ENCODE data around the gene CNPY3.

Gene CNPY3

DNA sequence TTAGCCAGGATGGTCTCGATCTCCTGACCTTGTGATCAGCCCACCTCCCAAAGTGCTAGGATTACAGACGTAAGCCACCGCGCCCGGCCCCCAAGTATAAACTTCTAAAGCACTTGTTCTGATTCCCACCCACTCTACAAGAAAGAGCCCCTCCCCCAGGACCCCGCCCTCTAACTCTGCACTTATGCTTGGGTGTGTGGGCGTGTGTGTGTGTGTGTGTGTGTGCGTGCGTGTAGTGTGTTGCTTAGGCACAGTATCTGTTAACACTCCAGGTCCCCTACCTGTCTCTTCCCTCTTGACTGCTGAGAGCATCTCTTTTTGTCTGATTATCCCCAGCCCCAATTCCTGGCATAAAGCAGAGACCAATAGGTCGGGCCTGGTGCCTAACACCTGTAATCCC lies 19.4 kb upstream of the CNPY3 start:
- Histone ChIP-seq H3K4me1 (ENCODE audit: insufficient read depth, low read length) (no peaks in the 10 kb centered on the region), H3K27me3 (ENCODE audit: insufficient read depth, low read length, poor library complexity) (no peaks in the 10 kb centered on the region), H3K4me2 (ENCODE audit: insufficient read depth, low read length) (no peak overlapping the region), H3K9ac (ENCODE audit: low read depth, low read length) (no peak overlapping the region), H2AFZ (ENCODE audit: low read depth, low read length) (no peak overlapping the region), H3K79me2 (ENCODE audit: insufficient read depth, low read length) (no peaks in the 10 kb centered on the region), H3K27ac (ENCODE audit: low read length) (no peak overlapping the region), H3K36me3 (ENCODE audit: insufficient read depth, low read length) (no peaks in the 10 kb centered on the region), H3K9me3 (ENCODE audit: insufficient read depth, low read length, severe bottlenecking) (no peaks in the 10 kb centered on the region), H4K20me1 (ENCODE audit: insufficient read depth, low read length) (no peaks in the 10 kb centered on the region), H3K4me3 (ENCODE audit: low read depth in 1 of 2, low read length in 2 of 2) (no peak overlapping the region)
- DNase-seq, result no peak
- ATAC-seq (ENCODE audit: insufficient read depth, low read depth), result no peak
- TF ChIP-seq, protein P1, sequence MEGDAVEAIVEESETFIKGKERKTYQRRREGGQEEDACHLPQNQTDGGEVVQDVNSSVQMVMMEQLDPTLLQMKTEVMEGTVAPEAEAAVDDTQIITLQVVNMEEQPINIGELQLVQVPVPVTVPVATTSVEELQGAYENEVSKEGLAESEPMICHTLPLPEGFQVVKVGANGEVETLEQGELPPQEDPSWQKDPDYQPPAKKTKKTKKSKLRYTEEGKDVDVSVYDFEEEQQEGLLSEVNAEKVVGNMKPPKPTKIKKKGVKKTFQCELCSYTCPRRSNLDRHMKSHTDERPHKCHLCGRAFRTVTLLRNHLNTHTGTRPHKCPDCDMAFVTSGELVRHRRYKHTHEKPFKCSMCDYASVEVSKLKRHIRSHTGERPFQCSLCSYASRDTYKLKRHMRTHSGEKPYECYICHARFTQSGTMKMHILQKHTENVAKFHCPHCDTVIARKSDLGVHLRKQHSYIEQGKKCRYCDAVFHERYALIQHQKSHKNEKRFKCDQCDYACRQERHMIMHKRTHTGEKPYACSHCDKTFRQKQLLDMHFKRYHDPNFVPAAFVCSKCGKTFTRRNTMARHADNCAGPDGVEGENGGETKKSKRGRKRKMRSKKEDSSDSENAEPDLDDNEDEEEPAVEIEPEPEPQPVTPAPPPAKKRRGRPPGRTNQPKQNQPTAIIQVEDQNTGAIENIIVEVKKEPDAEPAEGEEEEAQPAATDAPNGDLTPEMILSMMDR (IDR thresholded peaks at IDR 0.05; ENCODE audit: borderline replicate concordance, extremely low read depth, low read length, poor library complexity, severe bottlenecking), result no peak
- no peak for TF ChIP-seq EZH2 (IDR thresholded peaks at IDR 0.05; ENCODE audit: borderline replicate concordance, low read depth, low read length, severe bottlenecking)

DNA sequence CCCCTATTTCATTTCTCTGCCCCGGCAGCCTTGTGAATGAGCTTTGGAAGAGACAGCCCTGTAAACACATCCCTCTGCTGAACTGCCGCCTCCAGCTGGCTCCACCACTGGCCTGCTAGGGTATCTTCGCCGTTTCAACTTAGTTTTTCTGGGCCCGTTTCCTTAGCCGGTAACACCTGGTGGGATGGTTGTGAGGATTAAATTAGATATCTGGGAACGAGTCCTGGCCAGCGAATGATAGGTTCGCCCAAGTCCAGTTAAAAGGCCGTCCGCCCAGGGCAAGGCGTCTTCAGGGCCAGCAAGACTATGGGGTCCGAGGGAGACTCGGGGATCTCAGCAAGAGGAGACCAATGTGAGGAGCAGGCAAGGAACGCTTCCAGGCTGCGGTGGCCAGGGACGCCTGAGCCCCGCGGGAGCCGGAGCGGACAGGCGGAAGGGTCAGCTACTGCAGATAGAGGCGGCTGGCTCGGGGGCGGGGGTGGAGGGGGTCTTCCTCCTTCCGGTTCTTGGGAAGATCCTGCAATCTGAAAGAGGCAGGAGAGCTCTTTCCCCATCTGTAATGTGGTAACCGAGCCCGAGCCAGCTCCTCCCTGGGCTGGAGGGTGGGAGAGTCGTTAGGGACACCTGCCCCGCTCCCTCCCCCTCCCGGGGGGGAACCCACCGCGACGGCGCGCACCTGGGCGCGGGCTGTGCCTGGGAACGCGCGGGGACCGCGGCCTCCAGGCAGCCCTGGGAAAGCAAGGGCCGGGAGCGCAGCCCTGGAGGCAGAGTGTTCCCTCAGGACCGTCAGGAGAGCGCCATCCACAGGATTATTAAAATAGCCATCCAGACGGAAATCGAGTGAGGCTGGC lies 17.9 kb upstream of the CNPY3 start:
- no peak overlapping the region for H3K4me2 ChIP-seq (ENCODE audit: insufficient read depth, low read length)
- H3K9me3 ChIP-seq (ENCODE audit: insufficient read depth, low read length, severe bottlenecking), result no peaks in the 10 kb centered on the region
- TF ChIP-seq, protein P1 (IDR thresholded peaks at IDR 0.05; ENCODE audit: borderline replicate concordance, extremely low read depth, low read length, poor library complexity, severe bottlenecking), result no peak
- no peak for TF ChIP-seq EZH2 (IDR thresholded peaks at IDR 0.05; ENCODE audit: borderline replicate concordance, low read depth, low read length, severe bottlenecking)
- H3K79me2 ChIP-seq (ENCODE audit: insufficient read depth, low read length), result no peaks in the 10 kb centered on the region
- H4K20me1 ChIP-seq (ENCODE audit: insufficient read depth, low read length), result no peaks in the 10 kb centered on the region
- DNase-seq (no peak), ATAC-seq (ENCODE audit: insufficient read depth, low read depth) (no peak)
- no peak overlapping the region for H3K9ac ChIP-seq (ENCODE audit: low read depth, low read length)
- H2AFZ ChIP-seq (ENCODE audit: low read depth, low read length), result no peak overlapping the region
- H3K4me1 ChIP-seq (ENCODE audit: insufficient read depth, low read length), result 0 out of 2 replicates have a peak, but pooled peaks cover 5% of the 10 kb centered on the region
- H3K4me3 ChIP-seq (ENCODE audit: low read depth in 1 of 2, low read length in 2 of 2), result no peak overlapping the region
- no peaks in the 10 kb centered on the region for H3K36me3 ChIP-seq (ENCODE audit: insufficient read depth, low read length)
- no peak overlapping the region for H3K27ac ChIP-seq (ENCODE audit: low read length)
- H3K27me3 ChIP-seq (ENCODE audit: insufficient read depth, low read length, poor library complexity), result no peaks in the 10 kb centered on the region

DNA sequence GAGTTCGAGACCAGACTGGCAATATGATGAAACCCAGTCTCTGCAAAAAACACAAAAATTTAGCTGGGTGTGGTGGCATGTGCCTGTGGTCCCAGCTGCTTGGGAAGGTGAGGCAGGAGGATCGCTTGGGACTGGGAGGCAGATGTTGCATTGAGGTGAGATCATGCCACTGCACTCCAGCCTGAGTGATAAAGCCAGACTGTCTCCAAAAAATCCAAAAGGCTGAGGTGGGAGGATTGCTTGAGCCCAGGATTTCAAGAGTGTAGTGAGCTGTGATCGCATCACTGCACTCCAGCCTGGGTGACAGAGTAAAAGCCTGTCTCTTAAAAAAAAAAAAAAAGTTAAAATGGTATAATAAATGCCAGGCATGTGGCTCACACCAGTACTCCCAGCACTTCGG lies 14.7 kb upstream of the CNPY3 start:
- Histone ChIP-seq H3K27ac (ENCODE audit: low read length) (no peak overlapping the region), H3K36me3 (ENCODE audit: insufficient read depth, low read length) (no peaks in the 10 kb centered on the region)

More for the DNA sequence above, 14.7 kb upstream of the CNPY3 start:
- Histone ChIP-seq H4K20me1 (ENCODE audit: insufficient read depth, low read length) (no peaks in the 10 kb centered on the region), H3K79me2 (ENCODE audit: insufficient read depth, low read length) (no peaks in the 10 kb centered on the region), H3K9ac (ENCODE audit: low read depth, low read length) (no peak overlapping the region), H3K4me1 (ENCODE audit: insufficient read depth, low read length) (0 out of 2 replicates have a peak, but pooled peaks cover 5% of the 10 kb centered on the region), H3K27me3 (ENCODE audit: insufficient read depth, low read length, poor library complexity) (no peaks in the 10 kb centered on the region), H2AFZ (ENCODE audit: low read depth, low read length) (no peak overlapping the region), H3K4me3 (ENCODE audit: low read depth in 1 of 2, low read length in 2 of 2) (no peak overlapping the region), H3K9me3 (ENCODE audit: insufficient read depth, low read length, severe bottlenecking) (no peaks in the 10 kb centered on the region), H3K4me2 (ENCODE audit: insufficient read depth, low read length) (no peak overlapping the region)
- DNase-seq, result no peak
- no peak for ATAC-seq (ENCODE audit: insufficient read depth, low read depth)
- TF ChIP-seq, protein P1 (IDR thresholded peaks at IDR 0.05; ENCODE audit: borderline replicate concordance, extremely low read depth, low read length, poor library complexity, severe bottlenecking), result no peak
- TF ChIP-seq EZH2 (IDR thresholded peaks at IDR 0.05; ENCODE audit: borderline replicate concordance, low read depth, low read length, severe bottlenecking), result no peak
